ENCODE results near the gene GIPR.
A peak's percentile ranks its signal among the peaks of the same experiment; 100 is the strongest.

GIPR gene

GRCh38 chr19:45645631-45646344 is 22.2 kb upstream of the GIPR start:
- CTCF ChIA-PET = interaction anchor here (0.7 kb wide), 1 partner anchor 28 kb away, joined by 3 read pairs; no protein-coding TSS in a partner anchor
- POLR2A ChIA-PET (ENCODE audit: low non-redundant PET) = no interaction called here
- TF ChIP-seq, protein P1, sequence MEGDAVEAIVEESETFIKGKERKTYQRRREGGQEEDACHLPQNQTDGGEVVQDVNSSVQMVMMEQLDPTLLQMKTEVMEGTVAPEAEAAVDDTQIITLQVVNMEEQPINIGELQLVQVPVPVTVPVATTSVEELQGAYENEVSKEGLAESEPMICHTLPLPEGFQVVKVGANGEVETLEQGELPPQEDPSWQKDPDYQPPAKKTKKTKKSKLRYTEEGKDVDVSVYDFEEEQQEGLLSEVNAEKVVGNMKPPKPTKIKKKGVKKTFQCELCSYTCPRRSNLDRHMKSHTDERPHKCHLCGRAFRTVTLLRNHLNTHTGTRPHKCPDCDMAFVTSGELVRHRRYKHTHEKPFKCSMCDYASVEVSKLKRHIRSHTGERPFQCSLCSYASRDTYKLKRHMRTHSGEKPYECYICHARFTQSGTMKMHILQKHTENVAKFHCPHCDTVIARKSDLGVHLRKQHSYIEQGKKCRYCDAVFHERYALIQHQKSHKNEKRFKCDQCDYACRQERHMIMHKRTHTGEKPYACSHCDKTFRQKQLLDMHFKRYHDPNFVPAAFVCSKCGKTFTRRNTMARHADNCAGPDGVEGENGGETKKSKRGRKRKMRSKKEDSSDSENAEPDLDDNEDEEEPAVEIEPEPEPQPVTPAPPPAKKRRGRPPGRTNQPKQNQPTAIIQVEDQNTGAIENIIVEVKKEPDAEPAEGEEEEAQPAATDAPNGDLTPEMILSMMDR (conservative IDR thresholded peaks at IDR 0.05; ENCODE audit: low read depth) = no peak
- H3K27ac ChIP-seq = peak overlapping the region; percentile 66
- DNase-seq (ENCODE audit: low spot score) = peak; percentile 66

GRCh38 chr19:45646345-45646698 is 21.7 kb upstream of the GIPR start:
- TF ChIP-seq, protein P1 (conservative IDR thresholded peaks at IDR 0.05; ENCODE audit: low read depth) = no peak

DNA sequence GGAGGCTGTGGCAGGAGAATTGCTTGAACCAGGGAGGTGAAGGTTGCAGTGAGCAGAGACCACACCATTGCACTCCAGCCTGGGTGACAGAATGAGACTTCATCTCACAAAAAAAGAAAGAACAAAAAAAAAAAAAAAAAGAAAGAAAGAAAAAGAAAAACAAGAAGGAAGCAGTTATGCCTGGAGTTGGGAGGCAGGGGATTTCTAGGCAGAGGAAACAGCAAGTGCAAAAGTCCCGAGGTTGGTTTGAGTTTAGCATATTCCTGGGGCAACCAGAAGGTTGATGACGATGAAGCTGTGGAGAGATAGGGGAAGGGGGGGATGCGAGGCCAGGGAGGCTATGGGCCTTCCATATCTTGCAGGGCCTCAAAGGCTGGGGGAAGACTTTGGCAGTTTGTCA is 17.3 kb upstream of the GIPR start:
- TF ChIP-seq, protein P1 (conservative IDR thresholded peaks at IDR 0.05; ENCODE audit: low read depth) = no peak
- no peak for DNase-seq (ENCODE audit: low spot score)
- ChIA-PET POLR2A (ENCODE audit: low non-redundant PET) (no interaction called here), CTCF (interaction anchor here (0.6 kb wide), 2 partner anchors 9 to 134 kb away, joined by 5 read pairs; no protein-coding TSS in a partner anchor)
- no peak overlapping the region for H3K27ac ChIP-seq

More at GRCh38 chr19:45646345-45646698, 21.7 kb upstream of the GIPR start:
- POLR2A ChIA-PET (ENCODE audit: low non-redundant PET) = no interaction called here
- peak overlapping the region; percentile 66 for H3K27ac ChIP-seq
- no peak for DNase-seq (ENCODE audit: low spot score)
- CTCF ChIA-PET = interaction anchor here (0.7 kb wide), 1 partner anchor 28 kb away, joined by 3 read pairs; no protein-coding TSS in a partner anchor

DNA sequence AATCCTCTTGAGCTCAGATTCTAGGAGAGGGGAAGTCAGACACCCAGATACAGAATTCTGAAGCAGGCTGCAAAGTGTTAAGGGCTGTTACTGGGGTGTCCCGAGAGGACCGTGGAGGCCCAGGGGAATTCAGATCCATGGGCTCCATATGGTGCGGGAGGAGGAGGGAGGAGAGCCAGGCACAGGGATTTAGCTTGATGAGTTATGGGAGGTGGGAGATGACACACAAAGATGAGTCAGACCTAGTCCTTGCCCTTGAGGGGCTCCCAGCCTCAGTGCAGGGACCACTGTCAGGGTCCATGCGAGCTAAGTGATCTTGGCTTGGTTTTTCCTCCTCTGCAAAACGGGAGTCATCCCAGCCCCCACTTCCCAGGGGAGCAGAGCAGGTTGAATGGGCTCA is 14.4 kb upstream of the GIPR start:
- TF ChIP-seq, protein P1 (conservative IDR thresholded peaks at IDR 0.05; ENCODE audit: low read depth) = no peak
- CTCF ChIA-PET = interaction anchor here (0.8 to 1.5 kb wide), 2 partner anchors 11 to 20 kb away, joined by 3 to 4 read pairs; no protein-coding TSS in a partner anchor
- H3K27ac ChIP-seq = no peak overlapping the region
- no peak for DNase-seq (ENCODE audit: low spot score)
- POLR2A ChIA-PET (ENCODE audit: low non-redundant PET) = no interaction called here

DNA sequence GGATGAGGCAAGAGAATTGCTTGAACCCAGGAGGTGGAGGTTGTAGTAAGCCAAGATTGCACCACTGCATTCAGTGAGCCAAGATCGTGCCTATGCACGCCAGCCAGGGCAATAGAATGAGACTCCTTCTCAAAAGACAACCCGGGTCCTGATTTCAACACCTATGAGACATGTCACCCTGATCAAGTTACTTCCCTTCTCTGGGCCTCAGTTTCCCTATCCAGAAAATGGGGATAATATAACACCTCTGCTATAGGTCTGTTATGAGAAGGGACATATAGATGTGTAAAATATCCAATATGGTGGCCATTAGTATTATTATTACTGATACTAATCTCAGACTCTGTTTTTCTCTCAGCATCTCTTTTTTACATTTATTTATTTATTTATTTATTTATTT is 12.9 kb upstream of the GIPR start:
- ChIA-PET POLR2A (ENCODE audit: low non-redundant PET) (no interaction called here), CTCF (interaction anchor here (0.7 kb wide), 1 partner anchor 45 kb away, joined by 3 read pairs; no protein-coding TSS in a partner anchor)
- TF ChIP-seq, protein P1 (conservative IDR thresholded peaks at IDR 0.05; ENCODE audit: low read depth) = no peak
- DNase-seq (ENCODE audit: low spot score) = no peak
- no peak overlapping the region for H3K27ac ChIP-seq

DNA sequence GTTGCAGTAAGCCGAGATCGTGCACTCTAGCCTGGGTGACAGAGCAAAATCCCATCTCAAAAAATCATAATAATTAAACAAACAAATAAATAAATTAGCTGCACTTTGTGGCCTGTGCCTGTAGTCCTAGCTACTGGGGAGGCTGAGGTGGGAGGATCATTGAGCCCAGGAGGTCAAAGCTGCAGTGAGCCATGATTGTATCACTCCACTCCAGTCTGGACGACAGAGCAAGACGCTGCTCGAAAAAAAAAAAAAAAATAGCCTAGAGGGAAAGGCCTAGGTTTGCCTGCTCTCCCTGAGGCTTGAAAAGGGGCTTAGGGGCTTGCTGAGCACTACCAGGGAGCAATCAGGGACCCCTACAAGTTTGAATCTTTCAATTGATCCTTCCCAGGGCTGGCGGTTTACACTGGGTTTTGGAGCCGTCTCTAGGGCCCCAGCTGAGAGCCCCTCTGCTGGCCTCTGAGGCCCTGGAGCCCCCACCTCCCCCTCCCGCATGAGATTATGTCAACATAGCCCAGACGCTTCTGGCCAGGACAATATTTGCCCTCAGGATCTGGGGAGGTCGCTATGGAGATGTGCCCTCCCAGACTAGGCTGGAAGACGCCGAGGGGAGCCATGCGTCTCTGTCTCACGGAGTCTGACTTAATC is 10.4 kb upstream of the GIPR start:
- no peak for DNase-seq (ENCODE audit: low spot score)

More for the DNA sequence above, 10.4 kb upstream of the GIPR start:
- CTCF ChIA-PET = no interaction called here
- H3K27ac ChIP-seq = no peak overlapping the region
- POLR2A ChIA-PET (ENCODE audit: low non-redundant PET) = no interaction called here
- TF ChIP-seq, protein P1 (conservative IDR thresholded peaks at IDR 0.05; ENCODE audit: low read depth) = no peak

Data from RWPE1 (cell line).